Subcutaneous abdominal adipose tissue (tissue), 5 donors: Measurements from ENCODE around the gene CEP20.

Experiments
- H3K27ac ChIP-seq: one replicate; pipeline ENCODE4 v1.7.0; 2013; ENCODE audit warnings: low read depth, mild to moderate bottlenecking, inconsistent platforms, low read length, moderate library complexity
- H3K27me3 ChIP-seq, 5 donors: one replicate each; pipeline ENCODE4 v1.7.0; 2013; ENCODE audit warnings: low read length in 5 of 5, inconsistent platforms in 1 of 5; ENCODE audit not compliant: control insufficient read depth in 5 of 5, insufficient read depth in 4 of 5
- H3K36me3 ChIP-seq, 5 donors: one replicate each; pipeline ENCODE4 v1.7.0; 2013; ENCODE audit warnings: low read length in 5 of 5; ENCODE audit not compliant: control insufficient read depth in 5 of 5, insufficient read depth in 5 of 5
- H3K4me1 ChIP-seq, 5 donors: one replicate each; pipeline ENCODE4 v1.7.0; 2013; ENCODE audit warnings: low read length in 5 of 5, mild to moderate bottlenecking in 3 of 5, moderate library complexity in 1 of 5; ENCODE audit not compliant: control insufficient read depth in 5 of 5, insufficient read depth in 5 of 5
- H3K4me3 ChIP-seq, 5 donors: one replicate each; pipeline ENCODE4 v1.7.0; 2013; ENCODE audit warnings: low read length in 5 of 5, low read depth in 1 of 5
- H3K9ac ChIP-seq, 5 donors: one replicate each; pipeline ENCODE4 v1.7.0; 2013; ENCODE audit warnings: low read length in 5 of 5, mild to moderate bottlenecking in 4 of 5, moderate library complexity in 3 of 5
- H3K9me3 ChIP-seq, 5 donors: one replicate each; pipeline ENCODE4 v1.7.0; 2013; ENCODE audit warnings: low read length in 5 of 5; ENCODE audit not compliant: control insufficient read depth in 5 of 5
- donor health status: healthy.
- donor health status: healthy.
- donor health status: healthy.
- donor health status: healthy.
- donor health status: healthy.

CEP20 gene

GRCh38 chr16:15880434-15881308, 7.7 kb downstream of the CEP20 start:
- Histone ChIP-seq H3K27ac (no peak overlapping the region), H3K4me1 (peaks cover 0 to 11% (median 1%) of the 10 kb centered on the region in 5 donors), H3K4me3 (no peak overlapping the region), H3K9ac (no peak overlapping the region), H3K36me3 (peaks cover 4 to 49% (median 23%) of the 10 kb centered on the region in 5 donors), H3K27me3 (no peaks in the 10 kb centered on the region), H3K9me3 (no peaks in the 10 kb centered on the region)

DNA sequence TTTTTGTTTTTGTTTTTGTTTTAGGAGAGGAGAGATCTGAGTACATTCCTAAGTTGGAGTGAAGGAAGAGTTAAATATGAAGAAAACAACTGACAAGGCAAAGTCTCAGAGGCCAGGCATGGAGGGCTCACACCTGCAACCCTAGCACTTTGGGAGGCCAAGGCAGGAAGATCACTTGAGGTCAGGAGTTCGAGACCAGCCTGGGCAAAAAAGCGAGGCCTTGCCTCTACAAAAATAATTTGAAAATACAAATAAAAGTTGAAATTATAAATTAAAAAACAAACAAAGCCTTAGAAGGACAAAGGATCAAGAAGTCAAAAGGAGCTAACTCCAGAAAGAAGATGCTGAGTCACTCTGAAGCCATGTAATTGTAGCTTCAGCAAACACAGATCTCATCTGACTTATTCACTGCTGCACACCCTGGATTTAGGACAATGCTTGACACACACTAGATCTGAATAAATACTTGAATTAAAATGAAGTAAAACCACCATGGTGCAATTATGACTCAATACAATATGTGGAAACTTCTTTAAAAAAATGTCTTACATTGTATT, 9.1 kb downstream of the CEP20 start:
- no peaks in the 10 kb centered on the region for H3K9me3 ChIP-seq
- H3K4me1 ChIP-seq: peaks cover 0 to 16% (median 6%) of the 10 kb centered on the region in 5 donors
- no peak overlapping the region for H3K4me3 ChIP-seq
- peak overlapping the region; percentile 35 for H3K27ac ChIP-seq
- peaks cover 4 to 49% (median 23%) of the 10 kb centered on the region in 5 donors for H3K36me3 ChIP-seq
- no peak overlapping the region for H3K9ac ChIP-seq
- H3K27me3 ChIP-seq: no peaks in the 10 kb centered on the region

DNA sequence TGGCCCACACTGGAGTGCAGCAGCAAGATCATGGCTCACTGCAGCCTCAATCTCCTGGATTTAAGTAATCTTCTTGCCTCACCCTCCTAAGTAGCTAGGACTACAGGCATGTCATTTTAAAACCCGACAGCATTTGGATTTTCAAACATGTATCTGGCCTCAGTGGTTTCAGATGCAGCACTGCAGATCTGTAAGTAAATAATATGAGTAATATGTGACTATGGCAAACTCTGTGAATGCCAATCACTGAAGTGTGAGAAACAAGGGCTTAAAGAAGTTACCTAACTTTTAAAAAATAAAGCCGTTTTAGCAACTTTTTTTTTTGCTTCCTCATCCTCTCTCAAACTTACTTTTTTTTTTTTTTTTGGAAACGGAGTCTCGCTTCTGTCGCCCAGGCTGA, 11.9 kb downstream of the CEP20 start:
- H3K36me3 ChIP-seq: peaks cover 9 to 41% (median 16%) of the 10 kb centered on the region in 5 donors
- H3K9me3 ChIP-seq: no peaks in the 10 kb centered on the region
- H3K27me3 ChIP-seq: no peaks in the 10 kb centered on the region
- H3K9ac ChIP-seq: no peak overlapping the region
- H3K4me3 ChIP-seq: no peak overlapping the region
- peaks cover 0 to 16% (median 6%) of the 10 kb centered on the region in 5 donors for H3K4me1 ChIP-seq
- no peak overlapping the region for H3K27ac ChIP-seq

GRCh38 chr16:15874745-15875314, 13.6 kb downstream of the CEP20 start:
- Histone ChIP-seq H3K9ac (peak overlapping the region in 2 of 5 donors; percentile 32 to 59), H3K27ac (peak overlapping the region; percentile 14), H3K4me3 (no peak overlapping the region), H3K27me3 (no peaks in the 10 kb centered on the region), H3K4me1 (peaks cover 0 to 15% (median 6%) of the 10 kb centered on the region in 5 donors), H3K36me3 (peaks cover 18 to 44% (median 22%) of the 10 kb centered on the region in 5 donors), H3K9me3 (no peaks in the 10 kb centered on the region)

- no peak overlapping the region for H3K4me3 ChIP-seq
- H3K9me3 ChIP-seq: no peaks in the 10 kb centered on the region
- H3K9ac ChIP-seq: no peak overlapping the region
- peaks cover 19 to 49% (median 26%) of the 10 kb centered on the region in 5 donors for H3K36me3 ChIP-seq
- no peaks in the 10 kb centered on the region for H3K27me3 ChIP-seq
- H3K4me1 ChIP-seq: peaks cover 0 to 7% (median 6%) of the 10 kb centered on the region in 5 donors
- no peak overlapping the region for H3K27ac ChIP-seq
Measured at GRCh38 chr16:15873737-15874136, 14.7 kb downstream of the CEP20 start.

DNA sequence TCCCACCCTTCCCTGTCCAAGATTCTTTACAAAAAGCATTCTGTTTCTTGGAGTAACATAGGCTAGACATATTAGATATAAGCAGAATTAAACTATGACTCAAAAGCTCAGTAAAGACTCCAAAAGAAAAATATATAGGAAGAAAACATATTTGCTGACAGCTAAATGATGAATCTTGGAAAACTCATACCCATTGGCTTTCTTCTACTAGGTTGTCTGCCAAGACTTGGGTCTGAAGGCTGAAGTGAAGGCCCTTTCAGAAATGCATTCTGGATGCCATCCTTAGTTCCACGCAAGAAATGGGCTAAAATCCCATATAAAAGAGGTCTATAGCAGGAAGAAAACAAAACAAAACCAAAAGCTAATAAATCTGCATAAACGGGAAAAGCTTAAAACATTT, 15.1 kb downstream of the CEP20 start:
- Histone ChIP-seq H3K4me1 (peaks cover 0 to 7% (median 6%) of the 10 kb centered on the region in 5 donors), H3K9me3 (no peaks in the 10 kb centered on the region), H3K9ac (no peak overlapping the region), H3K4me3 (no peak overlapping the region), H3K36me3 (peaks cover 17 to 45% (median 22%) of the 10 kb centered on the region in 5 donors), H3K27ac (no peak overlapping the region), H3K27me3 (no peaks in the 10 kb centered on the region)

GRCh38 chr16:15870011-15870410, 18.4 kb downstream of the CEP20 start:
- H3K36me3 ChIP-seq: peaks cover 23 to 50% (median 30%) of the 10 kb centered on the region in 5 donors
- no peak overlapping the region for H3K4me3 ChIP-seq
- H3K27ac ChIP-seq: no peak overlapping the region
- H3K9me3 ChIP-seq: no peaks in the 10 kb centered on the region
- H3K9ac ChIP-seq: no peak overlapping the region
- H3K4me1 ChIP-seq: peaks cover 0 to 11% (median 5%) of the 10 kb centered on the region in 5 donors
- H3K27me3 ChIP-seq: no peaks in the 10 kb centered on the region

DNA sequence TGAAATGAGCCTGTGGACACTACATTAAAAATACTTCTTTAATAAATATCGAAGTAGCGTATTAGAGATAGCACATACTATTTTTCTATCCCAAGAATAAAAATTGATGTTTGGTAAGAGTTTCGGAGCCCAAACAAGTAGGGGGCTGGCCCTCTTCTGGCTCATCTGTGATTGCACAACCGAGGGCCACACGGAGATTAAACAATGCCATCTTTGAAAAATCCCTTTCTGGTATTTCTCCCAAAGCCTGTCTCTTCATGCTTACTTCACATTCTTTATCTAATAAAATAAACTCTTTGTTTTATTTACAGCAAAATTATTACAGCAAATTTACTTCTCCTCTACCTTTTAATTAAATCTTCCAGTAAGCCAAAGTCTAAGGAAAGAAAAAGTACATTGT, 22.0 kb downstream of the CEP20 start:
- no peak overlapping the region for H3K4me3 ChIP-seq
- peaks cover 19 to 41% (median 25%) of the 10 kb centered on the region in 5 donors for H3K36me3 ChIP-seq
- H3K9me3 ChIP-seq: no peaks in the 10 kb centered on the region
- H3K4me1 ChIP-seq: peaks cover 0 to 6% (median 0%) of the 10 kb centered on the region in 5 donors
- H3K27ac ChIP-seq: no peak overlapping the region
- no peak overlapping the region for H3K9ac ChIP-seq
- no peaks in the 10 kb centered on the region for H3K27me3 ChIP-seq

GRCh38 chr16:15865742-15866141, 22.7 kb downstream of the CEP20 start:
- Histone ChIP-seq H3K9me3 (no peaks in the 10 kb centered on the region), H3K4me1 (peaks cover 0 to 6% (median 0%) of the 10 kb centered on the region in 5 donors), H3K4me3 (no peak overlapping the region), H3K36me3 (peaks cover 16 to 35% (median 24%) of the 10 kb centered on the region in 5 donors), H3K9ac (no peak overlapping the region), H3K27ac (no peak overlapping the region), H3K27me3 (no peaks in the 10 kb centered on the region)

- peaks cover 12 to 29% (median 17%) of the 10 kb centered on the region in 5 donors for H3K36me3 ChIP-seq
- no peak overlapping the region for H3K27ac ChIP-seq
- no peak overlapping the region for H3K4me3 ChIP-seq
- H3K9me3 ChIP-seq: no peaks in the 10 kb centered on the region
- no peaks in the 10 kb centered on the region for H3K27me3 ChIP-seq
- no peak overlapping the region for H3K9ac ChIP-seq
- peaks cover 0 to 6% (median 0%) of the 10 kb centered on the region in 5 donors for H3K4me1 ChIP-seq
Measured at GRCh38 chr16:15864939-15865338, 23.5 kb downstream of the CEP20 start.
